Upper lobe of left lung (tissue), 6 donors: ENCODE measurements around the gene LRRC7. TPM values are rescaled to one million over a fixed set of nuclear protein-coding genes. Genes with fewer than 3 reads are reported as not detected.

ENCODE experiments used
- ATAC-seq, 2 donors: fragments of 200-7000 bp; cut with Tn5 transposase; one replicate each; pipeline ENCODE4 v1.9.1; 2022; ENCODE audit warnings: mild to moderate bottlenecking in 2 of 2, moderate library complexity in 2 of 2; ENCODE audit not compliant: low FRiP score in 2 of 2
- DNase-seq, 2 donors: peaks; one replicate each; pipeline ENCODE4 v3.0.0-alpha.2; 2019 to 2020
- H3K27ac ChIP-seq, 4 donors: fragments of 200-600 bp; sonication (generic); one replicate each; pipeline ENCODE4 v1.5.1; 2016 to 2019
- H3K27me3 ChIP-seq, 4 donors: fragments of 200-600 bp; sonication (generic); one replicate each; pipeline ENCODE4 v1.5.1; 2017 to 2019
- H3K36me3 ChIP-seq, 4 donors: fragments of 200-600 bp; sonication (generic); one replicate each; pipeline ENCODE4 v1.5.1; 2016 to 2019
- H3K4me1 ChIP-seq, 4 donors: fragments of 200-600 bp; sonication (generic); one replicate each; pipeline ENCODE4 v1.5.1; 2018 to 2019
- H3K4me3 ChIP-seq, 4 donors: fragments of 200-600 bp; sonication (generic); one replicate each; pipeline ENCODE4 v1.5.1; 2017 to 2019; ENCODE audit warnings: mild to moderate bottlenecking in 2 of 4, moderate library complexity in 1 of 4
- H3K9me3 ChIP-seq, 4 donors: fragments of 200-600 bp; sonication (generic); one replicate each; pipeline ENCODE4 v1.5.1; 2018 to 2019
- CTCF ChIP-seq, 6 experiments: fragments of 450-650 bp in 4 of 6; fragments of 200-600 bp in 2 of 6; sonication (generic) in 2 of 6; IDR thresholded peaks; one replicate each; pipeline ENCODE4 v1.5.1; 2016 to 2019; ENCODE audit warnings: antibody characterized with exemption in 6 of 6
- EP300 ChIP-seq, 4 donors: sonication (generic); formaldehyde crosslinking; IDR thresholded peaks; one replicate each; pipeline ENCODE4 v1.5.1; 2017; ENCODE audit warnings: antibody characterized with exemption in 4 of 4, control low read depth in 2 of 4
- POLR2A ChIP-seq, 4 donors: fragments of 450-650 bp; IDR thresholded peaks; one replicate each; pipeline ENCODE4 v1.5.1; 2016 to 2017; ENCODE audit warnings: antibody characterized with exemption in 4 of 4, mild to moderate bottlenecking in 2 of 4
- POLR2AphosphoS5 ChIP-seq, 2 donors: sonication (generic); formaldehyde crosslinking; IDR thresholded peaks; one replicate each; pipeline ENCODE4 v1.5.1; 2017; ENCODE audit warnings: antibody characterized with exemption in 2 of 2
- WGBS, 2 donors: methylation state at CpG; one replicate each; pipeline ENCODE4 v1.1.5; 2017 to 2018; 5-methylcytosine and 5-hydroxymethylcytosine counted together
- total RNA-seq, 6 donors: library from RNA; depleted of rRNA in 4 of 6; stranded (reverse); fragments of >200 nt in 4 of 6; gene quantifications; one replicate each; pipeline versions ENCODE4 v1.1.0 to v1.2.1, GENCODE V29; 2016 to 2021
- donor health status: DM: no; HTN: no; CAD: no; lungs with moderate emphysema.
- donor health status: DM: no; HTN: yes; CAD: no; lungs with severe emphysema.

The LRRC7 gene
- total RNA-seq, 6 donors from 2014 or later = not detected

- no peak for TF ChIP-seq POLR2AphosphoS5 (IDR thresholded peaks at IDR 0.05)
- TF ChIP-seq POLR2A (IDR thresholded peaks at IDR 0.05) = no peak
- TF ChIP-seq CTCF (IDR thresholded peaks at IDR 0.05) = no peak
- no peak for TF ChIP-seq EP300 (IDR thresholded peaks at IDR 0.05)
- H3K36me3 ChIP-seq = no peaks in the 10 kb centered on the region
- no peaks in the 10 kb centered on the region for H3K9me3 ChIP-seq
- 78 to 79% methylated on average over 6 of the region's 6 CpGs for WGBS, 2 donors
- no peak overlapping the region for H3K27ac ChIP-seq
- no peaks in the 10 kb centered on the region for H3K27me3 ChIP-seq
- no peak for ATAC-seq
- no peak overlapping the region for H3K4me3 ChIP-seq
- DNase-seq = no peak
- no peaks in the 10 kb centered on the region for H3K4me1 ChIP-seq
Observed at GRCh38 chr1:69540052-69540451, 27.7 kb upstream of the LRRC7 start.

- Histone ChIP-seq H3K4me3 (no peak overlapping the region), H3K27me3 (no peaks in the 10 kb centered on the region), H3K27ac (no peak overlapping the region), H3K9me3 (no peaks in the 10 kb centered on the region), H3K4me1 (no peaks in the 10 kb centered on the region), H3K36me3 (no peaks in the 10 kb centered on the region)
- TF ChIP-seq POLR2AphosphoS5 (IDR thresholded peaks at IDR 0.05) = no peak
- TF ChIP-seq POLR2A (IDR thresholded peaks at IDR 0.05) = no peak
- TF ChIP-seq EP300 (IDR thresholded peaks at IDR 0.05) = no peak
- no peak for TF ChIP-seq CTCF (IDR thresholded peaks at IDR 0.05)
- no peak for ATAC-seq
- DNase-seq = no peak
- 79 to 84% methylated on average over 8 of the region's 8 CpGs for WGBS, 2 donors
Observed at GRCh38 chr1:69551476-69552324, 16.0 kb upstream of the LRRC7 start.

- WGBS, 2 donors = 74 to 78% methylated on average over 1 of the region's 1 CpG
Observed at GRCh38 chr1:69553726-69554125, 14.0 kb upstream of the LRRC7 start.

GRCh38 chr1:69568421-69569174 is 876 bp downstream of the LRRC7 start:
- WGBS, 2 donors = 3 to 5% methylated on average over 22 to 31 of the region's 47 CpGs
- ATAC-seq = peak in 1 of 2 donors; percentile 12
- H3K4me1 ChIP-seq = peaks cover 10 to 31% (median 15%) of the 10 kb centered on the region in 4 donors
- peak in 1 of 2 donors; percentile 66 for DNase-seq
- peaks cover 0 to 23% (median 10%) of the 10 kb centered on the region in 4 donors for H3K27me3 ChIP-seq
- peak overlapping the region in 3 of 4 donors; percentile 31 to 47 (median 46) for H3K4me3 ChIP-seq
- no peaks in the 10 kb centered on the region for H3K36me3 ChIP-seq
- no peak for TF ChIP-seq POLR2AphosphoS5 (IDR thresholded peaks at IDR 0.05)
- no peak for TF ChIP-seq CTCF (IDR thresholded peaks at IDR 0.05)
- TF ChIP-seq POLR2A (IDR thresholded peaks at IDR 0.05) = no peak
- TF ChIP-seq EP300 (IDR thresholded peaks at IDR 0.05) = no peak
- no peaks in the 10 kb centered on the region for H3K9me3 ChIP-seq
- no peak overlapping the region for H3K27ac ChIP-seq

More at GRCh38 chr1:69553726-69554125, 14.0 kb upstream of the LRRC7 start:
- Histone ChIP-seq H3K4me3 (no peak overlapping the region), H3K27me3 (no peaks in the 10 kb centered on the region), H3K4me1 (no peaks in the 10 kb centered on the region), H3K9me3 (no peaks in the 10 kb centered on the region), H3K27ac (no peak overlapping the region), H3K36me3 (no peaks in the 10 kb centered on the region)
- TF ChIP-seq CTCF (IDR thresholded peaks at IDR 0.05) (no peak), POLR2A (IDR thresholded peaks at IDR 0.05) (no peak), EP300 (IDR thresholded peaks at IDR 0.05) (no peak), POLR2AphosphoS5 (IDR thresholded peaks at IDR 0.05) (no peak)
- ATAC-seq (no peak), DNase-seq (no peak)
